ENCODE data around the gene TNKS2. TPM values are rescaled to one million over a fixed set of nuclear protein-coding genes. Genes with fewer than 3 reads are reported as not detected.

Gene TNKS2
- total RNA-seq, 1 donor from 2014 or later: 30.2 TPM

DNA sequence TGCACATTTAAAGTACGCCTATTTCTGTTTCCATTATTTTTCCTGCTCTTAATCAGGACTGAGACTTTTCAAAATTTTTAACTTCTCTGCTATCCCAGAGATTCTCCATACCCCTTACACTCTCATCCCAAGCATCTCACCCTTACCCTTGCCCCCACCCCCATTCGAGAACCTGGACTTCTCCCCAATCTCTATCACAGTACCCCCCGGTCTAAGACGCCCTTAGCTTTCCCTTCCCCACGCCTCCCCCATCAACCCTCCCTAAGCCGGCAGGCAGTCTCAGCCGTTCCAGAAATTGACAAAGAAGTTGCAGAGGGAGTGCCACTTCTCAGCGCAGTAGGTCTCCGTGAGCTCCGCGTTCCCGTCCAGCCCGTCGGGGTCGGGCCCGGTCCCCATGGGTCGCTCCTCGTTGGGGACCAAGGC, 109.7 kb downstream of the TNKS2 start:
- intact Hi-C loops (cut with micrococcal nuclease): loop anchor here (1.0 to 10.0 kb wide), 5 partner anchors 15 to 683 kb away; partner anchors contain the start of genes BTAF1, HECTD2, PCGF5 and TNKS2

DNA sequence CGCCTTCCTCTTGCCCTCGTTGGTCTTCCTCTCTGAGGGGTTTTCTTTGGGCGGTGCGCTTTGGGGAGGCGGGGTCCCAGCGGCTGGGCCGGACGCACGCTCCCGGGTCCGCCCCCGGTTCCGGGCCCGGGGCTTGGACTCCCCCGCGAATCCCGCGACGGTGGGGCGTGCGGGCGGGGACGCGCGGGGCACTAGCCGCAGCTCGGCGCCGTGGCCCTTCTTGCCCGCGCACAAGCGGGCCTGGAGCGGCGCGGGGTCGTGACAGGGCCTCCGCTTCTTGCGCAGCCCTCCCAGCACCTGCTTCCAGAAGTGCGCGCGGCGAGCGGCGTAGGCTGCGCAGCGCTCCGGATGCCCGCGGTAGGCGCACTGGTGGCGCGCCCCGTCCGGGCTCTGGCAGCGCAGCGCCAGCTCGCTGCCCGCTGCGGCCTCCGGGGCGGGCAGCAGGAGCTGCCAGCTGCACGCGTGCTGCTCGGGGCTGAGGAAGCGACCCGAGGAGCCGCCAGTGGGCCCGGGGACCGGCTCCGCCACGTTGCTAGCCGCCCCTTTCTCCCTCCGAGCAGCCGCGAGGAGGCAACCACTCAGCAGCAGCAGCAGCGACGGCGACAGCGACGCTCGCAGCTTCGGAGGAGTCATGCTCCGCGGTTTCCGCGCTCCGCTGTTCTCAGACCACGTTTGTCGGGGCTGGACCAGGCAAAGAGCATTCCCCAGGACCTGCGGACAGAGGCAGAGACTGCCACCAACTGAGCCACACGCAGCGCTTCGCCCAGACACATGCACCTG, 110.3 kb downstream of the TNKS2 start:
- intact Hi-C loops (cut with micrococcal nuclease): loop anchor here (1.0 to 10.0 kb wide), 5 partner anchors 15 to 684 kb away; partner anchors contain the start of genes BTAF1, HECTD2, PCGF5 and TNKS2

DNA sequence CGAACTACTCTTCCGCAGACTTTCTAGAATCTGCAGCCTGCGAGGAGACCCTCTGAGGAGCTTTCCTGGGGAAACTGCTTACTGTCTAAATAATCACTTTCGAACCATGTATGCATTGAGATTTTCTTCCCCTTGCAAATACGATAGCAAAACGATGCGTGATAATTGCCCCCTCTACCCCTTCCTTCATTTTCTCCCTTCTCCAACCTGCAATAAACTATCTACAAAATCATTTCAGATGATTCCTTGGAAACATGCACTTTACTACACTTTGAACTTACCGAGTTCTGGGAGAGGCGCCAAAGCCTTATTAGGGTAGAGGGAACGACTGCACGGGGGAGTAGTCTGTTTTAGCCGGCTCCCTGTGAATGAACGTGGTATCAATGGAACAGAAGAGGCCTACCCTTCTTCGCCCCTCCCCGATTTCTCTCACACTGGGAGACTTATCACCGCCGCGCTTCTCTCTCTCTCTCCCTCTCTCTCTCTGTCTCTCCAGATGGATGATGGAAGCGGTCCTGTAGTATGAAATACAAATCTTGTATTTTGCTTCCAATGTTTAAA, 111.0 kb downstream of the TNKS2 start, which contains the start of gene FGFBP3:
FGFBP3 (minus strand) TSS at position 370 of the 561 bp plus-strand sequence. CDS start 517 bp downstream, outside the sequence.
- intact Hi-C loops (cut with micrococcal nuclease): loop anchor here (2.0 to 10.0 kb wide), 4 partner anchors 52 to 684 kb away; partner anchors contain the start of genes HECTD2, PCGF5 and TNKS2

DNA sequence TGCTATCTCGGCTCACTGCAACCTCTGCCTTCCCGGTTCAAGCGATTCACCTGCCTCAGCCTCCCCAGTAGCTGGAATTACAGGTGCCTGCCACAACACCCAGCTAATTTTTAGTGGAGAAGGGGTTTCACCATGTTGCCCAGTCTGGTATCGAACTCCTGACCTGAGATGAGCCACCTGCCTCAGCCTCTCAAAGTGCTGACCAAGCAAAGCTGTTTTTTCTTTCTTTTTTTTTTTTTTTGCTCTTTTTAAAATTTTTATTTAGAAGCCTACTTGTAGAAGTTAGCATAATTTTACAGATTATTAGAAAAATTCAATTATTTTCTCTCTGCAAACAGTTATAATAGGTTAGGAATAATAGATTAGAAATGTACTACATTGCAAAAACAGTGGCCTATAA, 112.2 kb downstream of the TNKS2 start:
- intact Hi-C loops (cut with micrococcal nuclease): loop anchor here (10.0 kb wide), 1 partner anchor 356 kb away; no protein-coding TSS in a partner anchor

Other genes starting within 250 kb of the TNKS2 start
- not detected in 2 replicates for gene PPP1R3C, start 165.4 kb upstream of the TNKS2 start, total RNA-seq
- gene FGFBP3, start 111.1 kb downstream of the TNKS2 start, total RNA-seq: 1.1 and 1.3 TPM in 2 replicates
- 45.3 and 47.6 TPM in 2 replicates for gene BTAF1, start 125.3 kb downstream of the TNKS2 start, total RNA-seq